ENCODE results near the gene KCNMA1.

- TF ChIP-seq KAT2A (conservative IDR thresholded peaks at IDR 0.05; ENCODE audit: control insufficient read depth, low read depth, low read length): no peak
- no peak for TF ChIP-seq POLR2A (IDR thresholded peaks at IDR 0.05; ENCODE audit: low read depth, low read length)
- no peak for TF ChIP-seq FOXK2 (IDR thresholded peaks at IDR 0.05)
- no peak for TF ChIP-seq EZH2 (IDR thresholded peaks at IDR 0.05; ENCODE audit: borderline replicate concordance, control insufficient read depth, low read depth, low read length)
- no peak for TF ChIP-seq CTCF (IDR thresholded peaks at IDR 0.05 in 2 of 3, conservative IDR thresholded peaks at IDR 0.05 in 1 of 3; ENCODE audit: control insufficient read depth in 2 of 3, extremely low read depth in 1 of 3, insufficient read depth in 1 of 3, low read depth in 3 of 3, low read length in 3 of 3)
- no peak for TF ChIP-seq ZNF384 (IDR thresholded peaks at IDR 0.05; ENCODE audit: borderline replicate concordance, low read depth, low read length)
- TF ChIP-seq USF2 (IDR thresholded peaks at IDR 0.05; ENCODE audit: borderline replicate concordance, low read depth, low read length): no peak
- no peak for TF ChIP-seq POLR2AphosphoS5 (IDR thresholded peaks at IDR 0.05; ENCODE audit: low read length)
- TF ChIP-seq SMC3 (IDR thresholded peaks at IDR 0.05; ENCODE audit: borderline replicate concordance, low read length): no peak
These were observed 502.1 kb downstream of the KCNMA1 start for GRCh38 chr10:77135555-77135954.
